Gastroesophageal sphincter (tissue), 4 donors: Measurements from ENCODE around the gene SCARF1. TPM values are rescaled to one million over a fixed set of nuclear protein-coding genes. Genes with fewer than 3 reads are reported as not detected.

ENCODE experiments used
- ATAC-seq: fragments of 150-250 bp; one replicate; pipeline ENCODE4 v1.9.1; 2016; ENCODE audit warnings: mild to moderate bottlenecking, moderate library complexity
- H3K27ac ChIP-seq, 4 donors: fragments of 200-600 bp; sonication (generic) in 3 of 4; 1 replicate in 3 of 4; 2 replicates in 1 of 4; pipeline ENCODE4 v1.5.1; 2016 to 2019
- H3K27me3 ChIP-seq: fragments of 200-600 bp; sonication (generic); one replicate; pipeline ENCODE4 v1.5.1; 2019
- H3K36me3 ChIP-seq, 2 donors: fragments of 200-600 bp; sonication (generic); one replicate each; pipeline ENCODE4 v1.5.1; 2019; ENCODE audit warnings: control low read depth in 1 of 2
- H3K4me1 ChIP-seq, 3 donors: fragments of 200-600 bp; sonication (generic); 1 replicate in 2 of 3; 2 replicates in 1 of 3; pipeline ENCODE4 v1.5.1; 2016 to 2019; ENCODE audit warnings: control low read depth in 2 of 3
- H3K4me3 ChIP-seq, 2 donors: fragments of 200-600 bp; sonication (generic); one replicate each; pipeline ENCODE4 v1.5.1; 2019; ENCODE audit warnings: mild to moderate bottlenecking in 1 of 2, moderate library complexity in 1 of 2
- H3K9me3 ChIP-seq, 3 donors: fragments of 200-600 bp; sonication (generic); one replicate each; pipeline ENCODE4 v1.5.1; 2017 to 2019; ENCODE audit warnings: control low read depth in 2 of 3
- EP300 ChIP-seq: sonication (generic); formaldehyde crosslinking; IDR thresholded peaks from one replicate; pipeline ENCODE4 v1.6.1; 2017; ENCODE audit warnings: antibody characterized with exemption, mild to moderate bottlenecking
- POLR2A ChIP-seq, 2 donors: fragments of 450-650 bp; IDR thresholded peaks; one replicate each; pipeline ENCODE4 v1.6.1; 2017; ENCODE audit warnings: antibody characterized with exemption in 2 of 2, mild to moderate bottlenecking in 2 of 2, moderate library complexity in 1 of 2
- POLR2AphosphoS5 ChIP-seq: sonication (generic); formaldehyde crosslinking; IDR thresholded peaks from one replicate; pipeline ENCODE4 v1.6.1; 2017; ENCODE audit warnings: antibody characterized with exemption
- WGBS, 2 donors: methylation state at CpG; one replicate each; pipeline ENCODE4 v1.1.5; 2018; ENCODE audit warnings: low coverage in 1 of 2; 5-methylcytosine and 5-hydroxymethylcytosine counted together
- total RNA-seq, 4 donors: library from RNA; depleted of rRNA; stranded (reverse); fragments of >200 nt; gene quantifications; one replicate each; pipeline ENCODE4 v1.1.0, GENCODE V29; 2016
- TF ChIP-seq, protein P1 (sequence below), 4 experiments: fragments of 200-600 bp in 2 of 4; fragments of 450-650 bp in 2 of 4; sonication (generic) in 1 of 4; IDR thresholded peaks; one replicate each; pipeline ENCODE4 v1.5.1; 2017 to 2019; ENCODE audit warnings: antibody characterized with exemption in 4 of 4, mild to moderate bottlenecking in 2 of 4, moderate library complexity in 2 of 4

SCARF1 gene
- total RNA-seq, 4 donors from 2014 or later, result 8.9 to 16.8 (median 12.7) TPM

DNA sequence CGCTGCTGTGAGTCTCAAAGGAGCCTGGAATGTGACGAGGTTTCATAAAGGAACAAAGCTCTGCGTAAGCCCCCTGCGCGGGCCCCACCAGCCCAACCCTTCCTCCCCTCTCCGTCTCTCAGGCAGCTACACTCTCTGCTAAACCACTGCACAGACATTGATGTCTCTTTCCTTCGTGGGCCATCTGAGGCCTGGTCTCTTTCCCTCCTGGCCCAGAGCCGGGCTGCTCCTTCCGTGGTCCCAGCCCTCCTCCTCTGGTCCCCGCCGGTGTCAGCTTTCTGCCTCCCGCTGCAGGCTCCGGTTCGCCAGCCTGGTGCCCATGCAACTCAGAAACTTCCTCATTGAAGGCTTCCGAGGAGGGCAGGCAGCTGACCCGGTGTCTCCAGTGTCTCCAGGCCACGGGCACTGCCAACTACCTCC lies 7.4 kb downstream of the SCARF1 start:
- WGBS, 2 donors, result 20 to 85% methylated on average over 2 to 6 of the region's 17 CpGs
- Histone ChIP-seq H3K27ac (no peak overlapping the region), H3K27me3 (no peaks in the 10 kb centered on the region), H3K4me1 (peaks cover 0 to under 1% (median 0%) of the 10 kb centered on the region in 3 donors), H3K4me3 (no peak overlapping the region), H3K36me3 (peaks cover 0 to 28% of the 10 kb centered on the region in 2 donors), H3K9me3 (no peaks in the 10 kb centered on the region)
- no peak for ATAC-seq
- TF ChIP-seq POLR2AphosphoS5 (no peak), POLR2A (IDR thresholded peaks at IDR 0.05) (no peak), EP300 (no peak)
- TF ChIP-seq, protein P1, sequence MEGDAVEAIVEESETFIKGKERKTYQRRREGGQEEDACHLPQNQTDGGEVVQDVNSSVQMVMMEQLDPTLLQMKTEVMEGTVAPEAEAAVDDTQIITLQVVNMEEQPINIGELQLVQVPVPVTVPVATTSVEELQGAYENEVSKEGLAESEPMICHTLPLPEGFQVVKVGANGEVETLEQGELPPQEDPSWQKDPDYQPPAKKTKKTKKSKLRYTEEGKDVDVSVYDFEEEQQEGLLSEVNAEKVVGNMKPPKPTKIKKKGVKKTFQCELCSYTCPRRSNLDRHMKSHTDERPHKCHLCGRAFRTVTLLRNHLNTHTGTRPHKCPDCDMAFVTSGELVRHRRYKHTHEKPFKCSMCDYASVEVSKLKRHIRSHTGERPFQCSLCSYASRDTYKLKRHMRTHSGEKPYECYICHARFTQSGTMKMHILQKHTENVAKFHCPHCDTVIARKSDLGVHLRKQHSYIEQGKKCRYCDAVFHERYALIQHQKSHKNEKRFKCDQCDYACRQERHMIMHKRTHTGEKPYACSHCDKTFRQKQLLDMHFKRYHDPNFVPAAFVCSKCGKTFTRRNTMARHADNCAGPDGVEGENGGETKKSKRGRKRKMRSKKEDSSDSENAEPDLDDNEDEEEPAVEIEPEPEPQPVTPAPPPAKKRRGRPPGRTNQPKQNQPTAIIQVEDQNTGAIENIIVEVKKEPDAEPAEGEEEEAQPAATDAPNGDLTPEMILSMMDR (IDR thresholded peaks at IDR 0.05), result no peak

DNA sequence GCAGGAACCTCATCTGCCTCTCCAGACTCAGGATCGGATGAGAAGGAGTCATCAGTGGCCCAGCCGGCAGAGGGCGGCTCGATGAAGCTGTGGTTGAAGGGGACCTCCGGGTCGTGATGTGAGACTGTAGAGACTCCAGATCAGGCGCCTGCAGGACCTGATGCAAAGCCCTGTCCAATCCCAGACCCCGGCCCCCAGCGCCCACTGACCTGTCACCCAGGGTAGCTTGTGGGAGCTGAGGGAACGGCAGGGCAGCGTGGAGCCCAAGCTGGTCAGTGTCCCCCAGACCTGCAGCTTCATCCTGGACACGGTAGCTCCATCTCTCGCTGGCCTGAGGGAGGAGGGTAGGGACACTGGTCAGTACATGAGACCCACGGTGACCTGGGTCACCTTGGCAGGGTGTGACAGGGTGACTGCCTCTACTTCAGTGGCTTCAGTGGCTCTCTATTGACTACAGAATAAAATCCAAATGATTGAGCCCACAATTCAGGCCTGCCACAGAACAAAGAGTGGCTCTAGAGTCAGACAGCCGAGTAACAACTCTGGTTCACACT lies 8.7 kb downstream of the SCARF1 start:
- WGBS, 2 donors, result 0 to 66% methylated on average over 1 to 5 of the region's 15 CpGs
- Histone ChIP-seq H3K27ac (no peak overlapping the region), H3K9me3 (no peaks in the 10 kb centered on the region), H3K4me3 (no peak overlapping the region), H3K27me3 (no peaks in the 10 kb centered on the region), H3K36me3 (peaks cover 0 to 28% of the 10 kb centered on the region in 2 donors), H3K4me1 (no peaks in the 10 kb centered on the region)
- no peak for ATAC-seq
- TF ChIP-seq, protein P1 (IDR thresholded peaks at IDR 0.05), result no peak
- TF ChIP-seq EP300 (no peak), POLR2A (IDR thresholded peaks at IDR 0.05) (no peak)

DNA sequence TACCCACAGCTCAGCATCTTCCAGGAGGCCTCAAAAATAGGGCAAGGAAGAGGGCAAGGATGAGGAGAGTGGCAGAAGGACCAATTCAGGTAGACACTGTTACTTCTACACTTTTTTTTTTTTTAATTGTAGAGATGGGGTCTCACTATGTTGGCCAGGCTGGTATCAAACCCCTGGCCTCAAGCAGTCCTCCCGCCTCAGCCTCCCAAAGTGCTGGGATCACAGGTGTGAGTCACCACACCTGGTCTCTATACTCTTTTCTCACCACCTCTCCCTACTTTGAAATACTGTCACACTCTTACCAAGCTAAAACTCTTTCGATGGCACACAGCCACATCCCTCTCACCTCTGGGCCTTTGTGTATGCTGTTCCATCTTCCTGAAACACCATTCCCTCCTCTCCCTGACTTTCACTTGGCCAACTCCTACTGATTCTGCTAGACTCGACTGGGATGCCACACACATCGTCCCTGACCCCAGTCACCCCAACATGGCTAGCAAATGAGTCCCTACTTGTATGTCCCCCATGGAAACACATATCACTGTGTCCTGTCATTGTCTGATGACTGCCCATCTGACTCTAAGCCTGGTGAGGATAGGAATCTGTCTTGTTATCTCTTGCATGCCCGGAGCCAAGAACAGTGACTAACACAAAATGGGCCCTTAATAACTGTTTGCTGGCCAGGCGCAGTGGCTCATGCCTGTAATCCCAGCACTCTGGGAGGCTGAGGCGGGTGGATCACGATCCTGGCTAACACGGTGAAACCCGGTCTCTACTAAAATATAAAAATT lies 9.7 kb downstream of the SCARF1 start:
- peaks cover 0 to 28% of the 10 kb centered on the region in 2 donors for H3K36me3 ChIP-seq
- 78 to 80% methylated on average over 3 to 6 of the region's 10 CpGs for WGBS, 2 donors
- no peak for ATAC-seq
- no peak overlapping the region for H3K4me3 ChIP-seq
- no peaks in the 10 kb centered on the region for H3K27me3 ChIP-seq
- H3K4me1 ChIP-seq, result no peaks in the 10 kb centered on the region
- H3K27ac ChIP-seq, result no peak overlapping the region
- no peak for TF ChIP-seq EP300
- TF ChIP-seq, protein P1 (IDR thresholded peaks at IDR 0.05), result no peak
- no peak for TF ChIP-seq POLR2AphosphoS5
- no peak for TF ChIP-seq POLR2A (IDR thresholded peaks at IDR 0.05)
- no peaks in the 10 kb centered on the region for H3K9me3 ChIP-seq

DNA sequence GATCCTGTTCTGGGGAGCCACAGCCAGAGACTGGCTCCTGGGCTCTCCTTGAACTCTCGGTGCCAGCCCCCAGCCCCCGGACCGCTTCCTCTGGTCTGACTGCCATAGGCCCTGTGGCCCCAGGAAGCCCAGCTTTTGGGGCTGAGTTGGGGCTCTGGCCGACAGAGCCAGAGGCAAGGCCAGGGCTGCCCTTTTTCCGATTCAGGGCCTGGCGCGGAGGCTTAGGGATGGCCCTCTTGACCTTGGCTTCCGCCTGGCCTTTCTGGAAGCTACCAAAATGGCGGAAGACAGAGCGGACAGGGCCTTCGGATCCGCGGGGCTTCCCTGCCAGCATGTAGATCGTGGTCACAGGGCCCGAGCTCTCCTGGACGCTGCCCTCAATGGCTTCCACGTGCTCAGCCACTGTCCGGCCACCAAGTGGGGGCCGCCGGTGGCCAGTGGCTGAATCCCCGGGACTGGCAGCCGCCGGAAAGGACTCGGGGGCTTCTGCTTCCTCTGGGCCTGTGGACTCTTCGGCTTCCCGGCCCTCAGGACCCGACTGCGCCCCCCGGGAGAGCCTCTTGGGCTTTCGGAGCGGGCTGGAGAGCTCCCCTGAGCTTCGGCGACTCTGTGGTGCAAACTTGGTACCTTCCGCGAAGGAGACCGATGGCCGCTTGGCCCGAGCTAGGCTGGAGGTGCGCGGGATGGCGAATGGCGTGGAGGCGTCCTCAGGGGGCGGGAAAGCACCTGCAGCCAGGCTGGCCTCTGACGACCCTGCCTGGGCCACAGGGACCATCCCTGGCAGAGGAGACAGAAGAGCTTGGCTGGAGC lies 10.5 kb downstream of the SCARF1 start:
- Histone ChIP-seq H3K36me3 (peaks cover 0 to 28% of the 10 kb centered on the region in 2 donors), H3K27me3 (no peaks in the 10 kb centered on the region), H3K4me3 (no peak overlapping the region), H3K9me3 (no peaks in the 10 kb centered on the region), H3K4me1 (peaks cover 0 to 2% (median 0%) of the 10 kb centered on the region in 3 donors), H3K27ac (no peak overlapping the region)
- WGBS, 2 donors, result 100% methylated on average over 1 of the region's 45 CpGs; no CpG with 5 or more reads in 1 of the 2 donors
- no peak for ATAC-seq
- TF ChIP-seq, protein P1 (IDR thresholded peaks at IDR 0.05), result no peak
- TF ChIP-seq POLR2AphosphoS5 (no peak), POLR2A (IDR thresholded peaks at IDR 0.05) (no peak), EP300 (no peak)
